NCI-H1417 treated with DMSO at 0.1 percent for 48 hours (cell line): ENCODE results near the gene PPP4R1.

Experiments used
- DNase-seq: peaks from one replicate; lab custom pipeline; 2025; lab: John Stamatoyannopoulos, UW

The PPP4R1 gene

DNA sequence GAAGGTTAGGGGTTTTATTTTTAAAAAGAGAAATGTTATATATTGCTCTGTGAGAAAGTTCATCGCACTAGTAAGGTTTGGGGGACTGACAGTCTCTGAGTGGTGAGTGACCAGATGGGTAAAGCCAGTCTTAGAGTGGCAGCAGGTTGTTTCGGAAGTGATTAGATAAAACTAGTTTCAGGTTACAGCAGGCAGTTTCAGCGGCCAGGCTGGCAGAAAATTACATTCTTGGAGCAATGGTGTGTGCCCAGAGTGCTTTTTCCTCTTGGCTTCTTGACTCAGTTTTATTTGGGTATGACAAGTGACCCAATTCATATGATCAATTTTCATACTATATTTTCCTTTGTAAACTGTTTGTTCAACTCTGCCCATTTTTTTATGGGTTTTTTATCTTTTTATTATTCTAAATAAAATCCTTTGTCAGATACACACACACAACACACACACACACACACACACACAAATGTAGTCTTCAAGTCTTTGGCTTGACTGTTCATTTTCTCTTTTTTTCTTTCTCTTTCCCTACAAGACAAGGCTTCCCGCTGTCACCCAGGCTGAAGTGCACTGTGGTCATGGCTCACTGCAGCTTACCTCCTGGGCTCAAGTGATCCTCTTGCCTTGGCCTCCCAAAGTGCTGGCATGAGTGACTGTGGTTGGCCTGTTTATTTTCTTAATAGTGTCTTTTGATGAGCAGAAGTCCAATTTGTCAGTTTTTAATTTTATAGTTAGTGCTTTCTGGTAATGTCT lies 108.1 kb downstream of the PPP4R1 start:
- no peak for DNase-seq
